OCI-M2 (cell line): ENCODE data around the gene PTPN6.

Experiments used
- DNase-seq: peaks from one replicate; lab custom pipeline; 2025; ENCODE audit not compliant: unreplicated experiment; lab: John Stamatoyannopoulos, UW

Gene PTPN6

DNA sequence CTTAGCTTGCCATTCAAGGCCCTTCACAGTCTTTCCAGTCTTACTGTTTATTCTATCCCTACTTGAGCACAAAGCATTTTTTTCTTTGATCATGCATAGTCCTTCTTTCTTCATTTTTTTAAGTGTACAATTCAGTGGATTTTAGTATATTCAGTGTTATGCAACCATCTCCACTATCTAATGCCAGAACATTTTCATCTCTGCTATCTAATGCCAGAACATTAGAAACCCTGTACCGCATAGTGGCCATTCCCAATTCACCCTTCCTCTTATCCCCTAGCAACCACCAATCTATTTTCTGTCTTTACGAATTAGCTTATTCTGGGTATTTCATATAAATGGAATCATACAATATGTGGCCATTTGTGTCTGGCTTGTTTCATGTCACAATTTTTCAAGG lies 53.7 kb downstream of the PTPN6 start:
- DNase-seq, result no peak

- DNase-seq, result no peak
These were observed 54.2 kb downstream of the PTPN6 start for GRCh38 chr12:7005311-7005710.

DNA sequence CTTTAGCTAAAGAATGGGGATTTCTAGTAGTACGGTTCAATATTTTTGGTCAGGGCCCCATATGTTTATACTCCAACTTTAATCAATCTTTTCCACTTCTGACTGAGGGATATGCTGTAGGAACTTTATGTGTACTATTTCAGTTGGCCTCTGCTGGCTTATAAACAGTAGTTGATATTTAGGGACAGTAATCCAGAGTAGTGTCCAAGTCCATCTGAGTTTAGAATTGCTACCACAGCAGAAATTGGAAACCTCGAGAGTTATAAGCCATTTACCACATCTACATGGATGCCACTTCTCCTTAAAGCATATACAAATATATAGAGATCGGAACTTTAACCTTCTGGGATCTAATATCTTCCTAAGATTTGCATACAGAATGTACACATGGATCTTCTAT lies 55.5 kb downstream of the PTPN6 start:
- DNase-seq, result no peak

GRCh38 chr12:7008864-7009263 lies 57.7 kb downstream of the PTPN6 start:
- no peak for DNase-seq

DNA sequence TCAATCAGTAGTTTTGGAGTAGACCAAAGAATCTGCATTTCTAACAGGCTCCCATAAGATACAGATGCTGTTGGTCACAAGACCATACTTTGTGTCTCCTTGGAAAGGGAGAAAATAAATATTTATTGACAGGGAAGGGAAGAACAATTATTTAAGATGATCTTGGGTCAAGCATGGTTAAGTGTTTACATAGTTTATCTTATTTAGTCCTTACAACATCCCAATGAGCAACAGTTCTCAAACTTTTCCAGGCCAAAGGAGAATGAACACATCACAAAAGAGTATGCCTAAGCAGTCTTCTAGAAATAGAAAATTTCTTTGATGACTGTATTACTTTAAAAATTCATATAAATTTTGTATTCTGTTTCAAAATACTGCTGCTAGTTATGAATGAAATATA lies 58.4 kb downstream of the PTPN6 start:
- DNase-seq, result no peak
